Colon (tissue), 2 donors: ENCODE data around the gene CXCL16.

Experiments
- FAIRE-seq: peaks from 2 replicates; lab custom pipeline; 2012; peaks lifted over from hg19 to GRCh38; lab: Jason Lieb, UNC
- donor health status: control.
- donor health status: control.

The CXCL16 gene, protein sequence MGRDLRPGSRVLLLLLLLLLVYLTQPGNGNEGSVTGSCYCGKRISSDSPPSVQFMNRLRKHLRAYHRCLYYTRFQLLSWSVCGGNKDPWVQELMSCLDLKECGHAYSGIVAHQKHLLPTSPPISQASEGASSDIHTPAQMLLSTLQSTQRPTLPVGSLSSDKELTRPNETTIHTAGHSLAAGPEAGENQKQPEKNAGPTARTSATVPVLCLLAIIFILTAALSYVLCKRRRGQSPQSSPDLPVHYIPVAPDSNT

GRCh38 chr17:4739122-4740024, at the start of gene CXCL16, which contains the start of gene ZMYND15:
CXCL16 (minus strand) TSS chr17:4739928; CDS start chr17:4739339, 589 bp downstream.
ZMYND15 (plus strand) TSS chr17:4739833; CDS start chr17:4740549, 716 bp downstream.
- FAIRE-seq = no peak

DNA sequence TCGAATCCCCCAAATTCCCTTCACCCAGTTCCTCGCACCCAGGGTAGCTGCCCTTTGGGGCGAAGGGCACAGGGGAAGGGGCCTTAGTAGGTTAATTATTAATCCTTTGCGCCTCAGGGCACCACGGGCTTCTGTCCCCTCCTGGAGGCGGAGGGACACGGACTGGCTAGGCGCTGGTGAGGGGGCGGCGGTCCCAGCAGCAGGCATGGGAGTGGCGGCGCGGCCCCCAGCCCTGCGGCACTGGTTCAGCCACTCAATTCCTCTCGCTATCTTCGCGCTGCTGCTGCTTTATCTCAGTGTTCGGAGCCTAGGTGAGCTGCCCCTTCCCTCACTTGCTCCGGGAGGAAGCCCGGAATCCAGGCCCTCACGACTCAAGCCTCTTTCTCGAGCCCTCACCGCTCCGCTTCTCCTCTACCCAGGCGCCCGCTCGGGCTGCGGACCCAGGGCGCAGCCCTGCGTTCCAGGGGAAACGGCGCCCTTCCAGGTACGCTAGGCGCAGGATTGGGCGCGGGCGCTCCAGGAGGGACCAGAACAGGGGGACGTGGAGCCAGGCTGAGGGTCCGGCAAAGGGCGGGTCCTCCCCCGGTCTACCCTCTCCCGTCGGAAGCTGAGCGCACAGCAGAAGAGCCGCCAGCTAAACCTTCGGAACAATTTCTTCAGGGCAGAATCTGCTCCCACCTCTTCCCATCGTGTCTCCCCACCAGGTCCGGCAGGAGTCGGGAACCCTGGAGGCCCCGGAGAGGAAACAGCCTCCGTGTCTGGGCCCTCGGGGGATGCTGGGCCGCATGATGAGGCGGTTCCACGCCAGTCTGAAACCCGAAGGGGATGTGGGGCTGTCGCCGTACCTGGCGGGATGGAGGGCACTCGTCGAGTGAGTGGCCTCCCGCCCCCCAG, 49.3 kb upstream of the CXCL16 start, which contains the start of gene GLTPD2:
Gene GLTPD2, plus strand, starts transcription at position 158 of the 894 bp plus-strand sequence. Its CDS starts 48 bp downstream, at position 206.
- FAIRE-seq = no peak

- no peak for FAIRE-seq
These were observed 48.6 kb upstream of the CXCL16 start for GRCh38 chr17:4788159-4788806.

- no peak for FAIRE-seq
These were observed 46.8 kb upstream of the CXCL16 start for GRCh38 chr17:4786516-4786915.

GRCh38 chr17:4786106-4786511, 46.4 kb upstream of the CXCL16 start, which contains the start of gene VMO1:
VMO1 (minus strand) TSS chr17:4786364; CDS start chr17:4786352, 12 bp downstream.
- no peak for FAIRE-seq

GRCh38 chr17:4785311-4786105, 45.8 kb upstream of the CXCL16 start:
- no peak for FAIRE-seq

GRCh38 chr17:4782652-4783051, 42.9 kb upstream of the CXCL16 start:
- no peak for FAIRE-seq

GRCh38 chr17:4780325-4780955, 40.7 kb upstream of the CXCL16 start:
- FAIRE-seq = no peak

DNA sequence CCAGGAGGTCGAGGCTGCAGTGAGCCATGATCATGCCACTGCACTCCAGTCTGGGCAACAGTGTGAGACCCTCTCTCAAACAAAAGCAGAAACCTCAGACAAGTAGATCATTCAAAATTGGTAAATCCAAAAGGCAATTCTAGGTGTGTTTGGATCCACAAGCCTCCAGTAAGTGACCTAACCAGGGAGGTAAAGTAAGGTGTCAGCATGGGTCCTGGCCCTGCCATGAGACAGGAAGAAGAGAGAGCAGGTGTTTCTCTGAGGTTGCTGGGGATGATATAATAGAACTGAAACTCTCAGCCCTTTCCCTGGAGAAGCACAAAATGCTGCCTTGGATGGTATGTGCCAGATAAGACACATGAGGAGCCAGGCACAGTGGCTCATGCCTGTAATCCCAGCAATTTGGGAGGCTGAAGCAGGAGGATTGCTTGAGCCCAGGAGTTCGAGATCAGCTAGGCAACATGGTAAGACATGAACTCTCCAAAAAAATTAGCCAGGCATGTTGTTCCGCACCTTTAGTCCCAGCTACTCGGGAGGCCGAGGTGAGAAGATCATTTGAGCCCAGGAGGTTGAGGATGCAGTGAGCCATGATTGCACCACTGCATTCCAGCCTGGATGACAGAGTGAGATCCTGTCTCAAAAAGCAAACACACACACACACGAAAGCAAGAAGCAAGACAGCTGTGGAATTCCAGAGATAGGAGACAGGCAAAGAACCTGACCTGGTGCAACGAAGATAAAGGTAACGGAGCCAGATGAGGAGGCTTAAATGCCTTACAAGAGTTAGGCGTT, 38.4 kb upstream of the CXCL16 start:
- no peak for FAIRE-seq

DNA sequence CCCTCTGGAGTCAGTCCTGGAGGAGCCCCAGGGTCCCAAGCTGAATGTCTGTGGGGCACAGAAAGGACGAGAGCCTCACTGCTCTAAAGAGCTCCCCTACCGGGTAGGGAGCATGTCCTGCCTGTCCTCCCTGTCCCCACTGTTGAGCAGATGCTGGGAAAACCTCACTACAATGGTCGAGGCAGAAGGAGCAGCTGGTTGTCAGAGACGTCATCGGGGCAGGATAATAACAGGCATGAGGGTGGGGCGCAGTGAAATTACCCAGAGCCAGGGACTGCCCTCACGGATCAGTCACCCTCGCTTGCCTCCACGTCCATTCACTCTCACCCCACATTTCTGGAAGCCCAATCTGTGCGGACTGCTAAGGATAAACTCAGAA, 32.5 kb upstream of the CXCL16 start:
- no peak for FAIRE-seq

GRCh38 chr17:4771519-4772234, 31.9 kb upstream of the CXCL16 start, which contains the start of gene TM4SF5:
TM4SF5 (plus strand) TSS chr17:4771886; CDS start chr17:4771923, 37 bp downstream.
- no peak for FAIRE-seq

- FAIRE-seq = no peak
These were observed 29.9 kb upstream of the CXCL16 start for GRCh38 chr17:4769628-4770027.

DNA sequence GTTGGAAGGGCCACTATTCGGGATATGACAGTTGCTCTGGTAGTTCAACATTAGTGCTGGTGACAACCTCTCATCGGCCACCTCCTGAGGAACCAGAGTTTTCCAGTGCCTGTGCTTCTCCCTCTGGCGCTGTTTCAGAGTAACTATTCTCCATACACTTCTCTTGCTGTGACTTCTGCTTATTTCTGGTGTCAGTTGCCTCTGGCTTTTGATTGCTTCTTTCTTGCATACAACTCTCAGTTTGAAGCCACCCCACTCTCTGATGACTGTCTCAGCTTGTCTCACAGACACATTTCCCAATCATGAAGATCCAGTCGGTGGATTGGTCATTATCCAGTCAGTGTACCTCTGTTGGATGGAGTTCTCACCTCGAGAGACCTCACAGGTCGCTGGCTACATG, 28.6 kb upstream of the CXCL16 start:
- no peak for FAIRE-seq

DNA sequence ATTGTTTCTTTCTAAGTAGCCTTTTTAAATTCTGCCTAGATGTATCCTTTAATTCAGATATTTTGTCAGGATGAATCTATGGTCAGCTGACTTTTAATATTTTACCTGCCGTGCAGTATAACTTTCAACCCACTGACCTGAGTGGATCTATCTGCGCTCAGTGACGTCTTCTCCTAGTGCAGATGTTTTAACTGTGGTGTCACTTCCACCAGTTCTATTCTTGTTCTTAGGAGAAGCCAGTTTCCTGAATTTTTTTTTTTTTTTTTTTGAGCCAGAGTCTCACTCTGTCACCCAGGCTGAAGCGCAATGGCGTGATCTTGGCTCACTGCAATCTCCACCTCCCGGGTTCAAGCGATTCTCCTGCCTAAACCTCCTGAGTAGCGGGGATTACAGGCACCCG, 27.0 kb upstream of the CXCL16 start:
- FAIRE-seq = no peak

GRCh38 chr17:4766201-4766600, 26.5 kb upstream of the CXCL16 start:
- no peak for FAIRE-seq

DNA sequence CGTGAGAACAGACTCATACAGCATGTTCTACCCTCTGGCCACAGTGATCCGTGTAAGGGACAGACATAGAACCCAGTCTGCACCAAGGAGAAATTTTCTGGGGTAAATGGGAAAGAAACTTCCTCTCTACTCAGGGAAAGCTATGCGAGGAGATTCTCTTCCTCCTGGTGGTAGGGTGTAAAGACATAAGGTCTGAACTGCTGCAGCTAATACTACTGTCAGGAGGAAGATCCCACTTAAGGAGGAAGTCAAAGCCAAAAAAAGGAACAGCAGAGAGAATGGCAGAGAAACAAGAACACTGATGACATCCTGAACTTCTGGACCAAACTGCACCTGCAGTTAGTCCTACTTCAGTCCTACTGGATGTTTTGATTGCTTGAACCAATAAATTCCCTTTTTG, 24.9 kb upstream of the CXCL16 start:
- FAIRE-seq = no peak

- no peak for FAIRE-seq
These were observed 20.1 kb upstream of the CXCL16 start for GRCh38 chr17:4759776-4760236.

DNA sequence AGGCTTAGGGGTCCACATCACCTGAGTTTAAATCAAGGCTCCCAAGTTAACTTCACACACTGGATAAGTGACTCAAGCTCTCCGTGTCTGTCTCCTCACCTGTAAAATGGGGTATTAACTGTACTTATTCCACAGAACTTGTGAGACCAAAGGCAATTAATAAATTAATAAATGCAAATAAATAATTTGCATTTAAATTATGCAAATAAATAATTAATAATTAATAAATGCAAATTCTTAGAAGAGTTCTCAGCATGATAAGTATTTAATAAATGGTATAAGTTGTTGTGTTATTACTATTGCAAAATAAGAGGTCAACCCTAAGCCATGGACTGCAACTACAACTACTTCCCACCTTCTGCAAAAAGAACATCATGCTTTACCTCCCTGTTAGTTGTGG, 13.7 kb upstream of the CXCL16 start:
- no peak for FAIRE-seq
